Activated CD4-positive, alpha-beta T cell treated with anti-CD3 and anti-CD28 coated beads for 1 hour (primary cell): ENCODE data around the gene C10orf90.
A peak's percentile ranks its signal among the peaks of the same experiment; 100 is the strongest.
"Not testable (repeated sequence)": the region's sequence is repeated elsewhere in the genome, so short reads cannot be mapped to it uniquely, and the experiment has no call there.

Experiments
- DNase-seq: peaks from one replicate; pipeline ENCODE4 v3.0.0-alpha.2; 2020

The C10orf90 gene

DNA sequence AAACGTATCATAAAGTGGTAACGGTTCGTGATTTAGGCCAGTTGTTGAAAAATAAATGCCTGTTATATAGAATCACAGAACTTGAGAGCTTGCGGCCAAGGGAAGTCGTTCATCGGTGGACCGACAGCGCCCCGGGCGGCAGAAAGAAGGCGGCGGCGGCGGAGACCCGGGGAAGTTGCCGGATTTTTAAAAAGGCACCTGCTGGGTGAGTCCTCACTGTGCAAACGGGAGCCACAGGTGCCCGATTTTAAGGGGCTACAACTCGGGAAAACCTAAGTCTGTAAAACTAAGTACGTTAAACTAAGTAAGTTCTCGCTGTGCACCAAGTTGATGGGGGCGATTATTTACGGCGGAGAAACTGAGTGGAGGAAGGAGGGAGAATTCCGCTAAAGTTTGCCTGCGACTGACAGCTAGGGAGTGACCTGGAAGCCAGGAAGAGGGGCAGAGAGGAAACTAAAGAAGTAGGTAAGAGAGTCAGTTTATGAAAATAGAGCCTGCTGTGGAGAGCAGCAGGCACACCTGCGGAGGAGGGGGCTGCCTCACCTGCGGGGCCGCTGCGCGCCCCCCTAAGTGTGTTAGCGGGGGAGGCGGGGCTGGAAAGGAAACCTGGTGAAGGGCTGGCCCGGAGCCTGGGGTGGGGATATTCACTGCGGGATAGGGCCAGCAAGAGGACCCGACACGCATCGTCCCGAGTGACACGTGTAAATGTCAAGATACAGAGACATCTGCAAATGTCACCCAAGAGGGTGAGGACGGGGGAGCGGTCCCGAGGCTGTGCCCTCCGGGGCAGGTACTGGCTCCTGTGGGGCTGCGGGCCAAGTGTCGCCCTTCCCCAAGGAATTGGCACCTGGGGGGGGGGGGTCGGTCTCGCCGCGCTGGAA is 283.2 kb downstream of the C10orf90 start:
- peak; percentile 14 for DNase-seq

DNA sequence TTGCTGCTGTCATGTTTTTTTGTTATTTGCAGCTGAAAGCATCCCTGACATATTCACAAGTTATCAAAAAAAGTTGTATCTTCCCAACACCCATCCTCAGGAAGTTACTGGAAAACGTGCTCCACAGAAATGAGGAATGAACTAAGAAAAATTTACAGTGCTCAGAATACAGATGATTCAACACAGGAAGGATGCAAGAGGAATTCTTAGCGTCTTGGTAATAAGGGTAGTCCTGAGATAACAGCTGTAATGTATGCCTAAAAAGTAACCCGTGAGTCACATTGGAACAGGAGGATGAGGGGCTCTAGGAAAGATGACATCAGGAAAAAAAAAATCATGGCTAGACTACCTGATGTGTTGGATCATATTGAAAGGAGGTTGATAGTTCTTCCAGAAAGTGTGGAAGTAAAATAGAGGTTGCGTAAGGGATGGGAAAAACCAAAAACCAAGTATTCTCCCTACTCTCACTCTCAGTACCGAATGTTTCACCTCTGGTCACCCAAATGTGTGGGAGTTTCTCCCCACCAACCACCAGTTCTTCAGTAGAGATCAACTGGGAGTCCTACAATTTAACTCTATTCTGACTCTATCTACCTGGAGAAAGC is 286.1 kb downstream of the C10orf90 start:
- no peak for DNase-seq

DNA sequence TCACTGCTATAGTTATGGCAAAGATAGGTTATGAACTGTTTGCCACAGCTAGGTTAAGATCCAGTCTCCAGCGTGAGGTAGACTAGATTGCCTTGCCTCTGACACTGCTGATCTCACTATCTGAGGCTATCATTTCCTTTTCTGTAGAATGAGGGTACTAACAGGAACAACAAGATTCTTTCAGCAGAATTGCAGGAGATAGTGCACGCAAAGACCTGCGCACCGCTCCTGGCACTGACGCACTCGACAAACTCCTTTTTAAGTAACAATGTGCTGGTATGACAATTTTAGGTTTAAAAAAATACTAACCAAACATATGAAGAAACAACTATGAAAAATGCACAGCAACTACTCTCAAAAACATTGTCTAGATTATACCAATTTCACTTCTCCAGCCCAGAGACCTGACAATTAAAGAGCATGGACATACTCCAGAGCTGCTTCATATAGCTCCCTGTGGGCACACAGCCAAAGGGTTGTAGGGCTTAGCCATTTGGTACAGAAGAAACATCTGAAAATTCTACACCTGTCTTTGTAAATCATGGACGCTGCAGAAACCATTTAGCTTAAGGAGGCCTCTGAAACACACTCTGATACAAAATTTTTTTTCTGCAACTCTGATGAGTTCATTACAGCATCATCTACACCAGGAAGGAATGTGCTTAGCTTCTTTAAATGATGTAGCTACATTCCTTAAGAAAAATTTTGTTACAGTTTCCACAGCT is 290.0 kb downstream of the C10orf90 start:
- DNase-seq = no peak

DNA sequence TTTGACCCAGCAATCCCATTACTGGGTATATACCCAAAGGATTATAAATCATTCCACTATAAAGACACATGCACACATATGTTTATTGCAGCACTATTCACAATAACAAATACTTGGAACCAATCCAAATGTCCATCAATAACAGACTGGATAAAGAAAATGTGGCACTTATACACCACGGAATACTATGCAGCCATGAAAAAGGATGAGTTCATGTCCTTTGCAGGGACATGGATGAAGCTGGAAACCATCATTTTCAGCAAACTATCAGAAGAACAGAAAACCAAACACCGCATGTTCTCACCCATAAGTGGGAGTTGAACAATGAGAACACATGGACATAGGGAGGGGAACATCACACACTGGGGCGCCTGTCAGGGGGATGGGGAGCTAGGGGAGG is 291.3 kb downstream of the C10orf90 start:
- not testable (repeated sequence) for DNase-seq

DNA sequence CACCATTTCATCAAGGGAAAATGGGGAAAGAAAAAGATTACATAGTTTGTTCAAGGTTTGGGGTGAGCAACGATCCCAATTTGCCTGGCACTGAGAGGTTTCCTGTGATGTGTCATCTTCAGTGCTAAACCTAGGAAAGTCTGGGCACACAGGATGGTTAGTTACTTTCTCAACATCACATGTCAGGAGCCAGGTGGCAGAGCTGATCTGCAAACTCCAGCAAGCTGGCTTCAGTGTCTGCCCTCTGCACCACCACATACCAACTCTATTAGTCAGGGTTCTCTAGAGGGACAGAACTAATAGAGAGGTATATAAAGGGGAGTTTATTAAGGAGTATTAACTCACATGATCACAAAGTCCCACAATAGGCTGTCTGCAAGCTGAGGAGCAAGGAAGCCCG is 293.5 kb downstream of the C10orf90 start:
- DNase-seq = no peak

DNA sequence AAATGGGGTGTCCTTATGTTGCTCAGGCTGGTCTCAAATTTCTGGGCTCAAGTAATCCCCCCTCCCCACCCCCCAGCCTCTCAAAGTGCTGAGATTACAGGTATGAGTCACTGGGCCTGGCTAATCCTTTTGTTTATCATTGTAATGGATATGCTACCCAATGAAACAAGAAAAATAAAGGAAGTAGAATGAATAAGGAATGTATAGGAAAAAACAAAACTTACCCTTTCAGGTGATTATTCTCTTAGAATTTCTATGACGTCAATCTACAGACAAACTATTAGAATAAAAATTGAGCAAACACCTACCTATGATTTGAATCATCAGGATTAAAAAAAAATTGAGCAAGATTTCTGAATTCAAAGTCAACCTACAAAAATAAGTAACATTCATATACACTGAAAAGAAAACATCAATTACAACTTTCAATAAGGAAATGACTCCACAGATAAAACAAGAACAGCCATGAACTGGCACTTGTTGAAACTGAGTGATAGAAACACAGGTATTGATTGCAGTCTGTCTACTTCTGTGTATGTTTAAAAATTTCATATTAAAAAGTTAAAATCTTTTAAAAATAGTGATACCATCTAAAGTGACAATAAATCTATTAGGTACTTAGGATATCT is 294.5 kb downstream of the C10orf90 start:
- no peak for DNase-seq

DNA sequence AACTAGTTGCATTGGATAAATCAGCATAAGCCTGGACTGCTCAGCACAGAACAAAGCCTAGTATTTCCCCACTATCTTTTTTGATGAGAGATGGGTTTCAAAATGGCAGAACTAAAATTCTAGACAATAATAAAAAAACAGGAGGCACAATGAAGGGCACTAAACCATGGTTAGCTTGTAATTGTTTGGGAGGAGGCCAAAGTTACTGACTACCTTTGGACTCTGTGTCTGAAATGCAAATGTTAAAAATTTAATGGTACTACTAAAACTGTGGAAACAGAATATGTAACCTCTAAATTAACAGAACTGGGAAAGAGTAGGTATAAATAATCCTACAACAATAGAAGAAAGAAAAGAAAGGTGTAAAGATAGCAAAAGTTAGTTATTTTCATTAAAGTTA is 295.2 kb downstream of the C10orf90 start:
- no peak for DNase-seq
